NCI-H1436 treated with DMSO at 0.1 percent for 48 hours (cell line): ENCODE measurements around the gene PSMB5.

Source experiments
- DNase-seq: peaks from one replicate; lab custom pipeline; 2025; lab: John Stamatoyannopoulos, UW

Gene PSMB5

DNA sequence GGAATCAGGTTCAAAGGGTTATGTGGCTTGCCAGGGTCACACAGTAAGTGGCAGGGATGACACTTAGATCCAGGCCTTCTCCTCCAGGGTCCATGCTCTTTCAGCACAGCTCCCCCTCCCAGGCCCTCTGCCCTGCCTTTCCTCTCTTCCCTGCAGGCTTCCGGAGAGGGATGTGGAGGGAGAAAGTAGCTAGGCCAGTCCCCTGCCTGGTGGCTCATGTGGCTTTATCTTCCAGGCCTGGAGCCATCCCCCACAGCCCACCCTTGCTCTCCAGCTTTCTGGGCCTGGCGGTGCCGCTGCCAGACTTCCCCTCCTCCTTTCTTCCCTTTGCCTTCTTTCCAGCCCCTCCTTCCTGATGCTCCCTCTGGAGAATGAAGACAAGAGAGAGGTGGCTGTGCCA lies 9.1 kb upstream of the PSMB5 start:
- no peak for DNase-seq

DNA sequence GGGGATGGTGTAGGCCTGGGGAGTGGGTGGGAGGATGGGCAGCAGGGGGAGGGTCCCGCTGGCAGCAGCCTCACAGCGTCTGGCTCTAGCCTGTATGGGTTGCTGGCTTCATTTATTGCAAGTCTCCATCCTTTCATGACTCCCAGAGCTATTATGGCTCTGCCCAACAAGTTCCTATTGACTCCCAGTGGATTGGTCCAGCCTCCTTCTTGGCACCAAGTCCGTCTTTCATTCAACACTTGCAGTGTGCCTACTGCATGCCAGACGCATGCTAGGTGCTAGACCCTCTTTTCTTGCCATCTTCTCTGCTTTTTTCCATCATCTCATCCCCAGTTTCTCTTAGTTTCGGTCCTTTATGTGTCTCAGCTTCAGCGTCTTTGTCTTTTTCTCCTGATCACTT lies 8.4 kb upstream of the PSMB5 start:
- no peak for DNase-seq

DNA sequence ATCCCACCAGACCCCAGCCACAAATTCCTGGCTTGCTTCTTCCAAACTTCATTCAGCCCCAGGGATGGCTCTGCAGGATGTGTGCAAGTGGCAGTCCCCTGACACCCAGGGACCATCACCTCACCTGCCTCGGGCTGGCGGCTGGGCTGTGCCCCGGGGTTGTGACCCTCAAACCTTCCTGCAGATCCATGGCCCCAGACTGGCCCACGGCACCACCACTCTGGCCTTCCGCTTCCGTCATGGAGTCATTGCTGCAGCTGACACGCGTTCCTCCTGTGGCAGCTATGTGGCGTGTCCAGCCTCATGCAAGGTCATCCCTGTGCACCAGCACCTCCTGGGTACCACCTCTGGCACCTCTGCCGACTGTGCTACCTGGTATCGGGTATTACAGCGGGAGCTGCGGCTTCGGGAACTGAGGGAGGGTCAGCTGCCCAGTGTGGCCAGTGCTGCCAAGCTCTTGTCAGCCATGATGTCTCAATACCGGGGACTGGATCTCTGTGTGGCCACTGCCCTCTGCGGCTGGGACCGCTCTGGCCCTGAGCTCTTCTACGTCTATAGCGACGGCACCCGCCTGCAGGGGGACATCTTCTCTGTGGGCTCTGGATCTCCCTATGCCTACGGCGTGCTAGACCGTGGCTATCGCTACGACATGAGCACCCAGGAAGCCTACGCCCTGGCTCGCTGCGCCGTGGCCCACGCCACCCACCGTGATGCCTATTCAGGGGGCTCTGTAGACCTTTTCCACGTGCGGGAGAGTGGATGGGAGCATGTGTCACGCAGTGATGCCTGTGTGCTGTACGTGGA lies 7.7 kb upstream of the PSMB5 start, which contains the start of gene PSMB11:
Gene PSMB11, plus strand, starts transcription at position 51 of the 804 bp plus-strand sequence. Its CDS starts 14 bp downstream, at position 65.
- DNase-seq: no peak

DNA sequence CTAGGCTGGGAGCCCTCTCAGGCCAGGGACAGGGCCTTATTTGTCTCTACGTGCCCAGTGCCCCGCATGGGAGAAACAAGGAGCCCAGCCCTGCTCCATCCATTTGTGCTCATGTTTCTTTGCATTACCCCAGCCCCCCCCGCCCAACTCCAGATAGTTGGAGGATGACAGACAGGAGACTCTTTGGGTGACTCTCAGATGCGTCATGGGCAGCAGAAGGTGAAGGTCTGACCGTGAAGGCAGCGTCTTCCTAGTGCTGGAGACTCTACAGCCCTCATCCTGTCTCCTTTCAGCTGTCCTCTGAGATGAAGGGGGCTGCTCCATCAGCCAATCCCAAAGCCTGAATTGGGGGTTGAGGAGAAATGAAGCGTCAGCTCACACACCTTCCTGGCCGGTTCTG lies 7.0 kb upstream of the PSMB5 start:
- DNase-seq: no peak

DNA sequence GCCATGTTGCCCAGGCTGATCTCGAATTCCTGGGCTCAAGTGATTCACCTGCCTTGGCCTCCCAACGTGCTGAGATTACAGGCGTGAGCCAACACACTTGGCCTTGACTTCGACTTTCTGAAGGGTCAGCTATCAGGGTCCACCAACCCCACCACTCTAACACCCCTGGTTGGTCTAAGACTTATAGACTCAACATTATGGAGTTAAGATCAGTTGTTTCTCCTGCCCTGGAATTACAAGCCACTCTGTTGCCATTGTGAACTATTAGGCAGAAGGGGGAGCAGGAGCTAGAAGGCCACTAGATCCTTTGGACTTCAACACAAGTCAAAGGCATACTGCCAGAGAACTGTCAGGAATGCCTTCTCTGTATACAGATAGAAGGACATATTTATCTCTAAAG lies 5.4 kb upstream of the PSMB5 start:
- DNase-seq: no peak

DNA sequence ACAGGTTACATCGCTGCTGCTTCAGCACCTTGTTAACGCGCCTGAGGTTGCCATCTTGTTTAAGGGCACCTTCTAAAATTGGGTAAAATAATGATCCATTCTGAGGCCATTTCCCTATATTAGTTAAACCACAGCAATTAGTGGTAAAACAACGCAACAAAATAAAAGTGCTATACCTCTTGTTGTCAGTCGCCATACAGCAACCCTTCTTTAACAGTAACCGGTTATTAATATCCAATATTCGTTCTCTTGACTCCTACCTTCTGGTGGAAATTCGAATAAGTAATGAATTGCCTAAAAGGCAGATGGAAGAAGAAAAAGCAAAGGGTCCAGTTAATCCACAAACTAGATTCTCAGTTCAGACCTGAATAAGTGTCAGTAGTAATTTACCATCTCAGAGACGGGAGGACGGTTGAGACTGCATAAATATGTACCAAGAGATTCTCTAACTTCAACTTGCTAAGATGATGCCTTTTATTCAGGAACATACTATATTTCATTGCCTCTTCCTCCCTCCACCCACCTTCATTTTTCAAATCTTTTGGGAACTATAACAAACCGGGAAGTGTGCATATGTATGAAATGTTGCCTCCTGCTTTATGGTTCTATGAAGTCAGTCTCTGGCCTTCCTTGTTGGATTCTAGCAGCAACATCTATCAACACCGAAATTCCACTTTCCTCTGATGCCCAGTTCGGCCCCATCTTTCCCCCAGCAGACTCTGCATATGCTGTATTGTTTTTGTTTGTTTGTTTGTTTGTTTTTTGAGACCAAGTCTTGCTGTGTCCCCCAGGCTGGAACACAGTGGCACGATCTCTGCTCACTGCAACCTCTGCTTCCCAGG lies 824 bp upstream of the PSMB5 start:
- DNase-seq: no peak

- no peak for DNase-seq
Observed at GRCh38 chr14:23033801-23034497, 751 bp downstream of the PSMB5 start.

DNA sequence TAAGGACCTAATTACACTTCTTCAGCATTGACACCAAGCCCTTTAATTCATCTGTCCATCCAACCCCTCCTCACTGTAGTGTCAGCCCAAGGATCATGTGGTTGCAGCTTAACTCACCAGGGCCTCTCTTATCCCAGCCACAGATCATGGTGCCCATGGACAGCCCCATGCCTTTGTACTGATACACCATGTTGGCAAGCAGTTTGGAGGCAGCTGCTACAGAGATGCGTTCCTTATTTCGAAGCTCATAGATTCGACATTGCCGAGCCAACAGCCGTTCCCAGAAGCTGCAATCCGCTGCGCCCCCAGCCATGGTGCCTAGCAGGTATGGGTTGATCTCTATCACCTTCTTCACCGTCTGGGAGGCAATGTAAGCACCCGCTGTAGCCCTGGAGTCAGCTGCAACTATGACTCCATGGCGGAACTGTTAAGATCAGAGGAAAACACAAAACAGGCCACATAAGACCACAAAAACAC lies 1.4 kb downstream of the PSMB5 start:
- no peak for DNase-seq

DNA sequence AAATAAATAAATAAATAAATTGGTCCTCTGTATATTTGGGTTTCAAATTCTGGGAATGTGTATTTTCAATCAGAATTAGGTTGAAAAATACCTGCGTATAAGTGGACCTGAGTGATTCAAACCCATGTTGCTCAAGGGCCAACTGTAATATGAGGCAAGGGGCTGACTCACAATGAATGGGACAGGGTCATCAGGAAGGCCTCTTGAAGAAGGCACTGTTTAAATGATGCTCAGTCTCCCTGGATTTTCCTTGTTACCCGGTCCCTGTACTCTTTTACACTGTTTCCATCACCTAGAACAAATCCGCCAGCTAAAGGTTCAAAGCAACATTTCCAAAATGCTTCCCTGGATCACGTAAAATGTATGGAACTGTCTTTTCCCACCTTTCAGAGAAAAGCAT lies 3.8 kb downstream of the PSMB5 start:
- DNase-seq: no peak

DNA sequence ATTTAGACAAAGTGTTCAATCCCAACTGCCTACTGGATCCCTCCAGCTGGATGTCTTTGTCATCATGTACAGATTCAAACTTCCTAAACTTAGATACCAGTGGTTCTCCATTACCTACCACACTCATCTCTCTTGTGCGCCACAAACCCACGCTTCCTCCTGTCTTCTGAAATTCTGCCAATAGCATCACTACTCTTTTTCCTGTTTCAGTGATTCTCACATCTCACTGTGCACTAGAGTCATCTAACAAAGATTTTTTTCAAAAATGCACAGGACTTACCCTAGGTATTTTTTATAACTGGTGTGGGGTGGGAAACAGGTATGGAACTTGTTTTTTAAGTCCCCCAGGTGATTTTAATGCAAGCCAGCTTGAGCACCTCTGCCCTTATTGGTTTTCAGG lies 5.9 kb downstream of the PSMB5 start:
- DNase-seq: no peak

- DNase-seq: no peak
Observed at GRCh38 chr14:23025151-23025814, 9.4 kb downstream of the PSMB5 start.

DNA sequence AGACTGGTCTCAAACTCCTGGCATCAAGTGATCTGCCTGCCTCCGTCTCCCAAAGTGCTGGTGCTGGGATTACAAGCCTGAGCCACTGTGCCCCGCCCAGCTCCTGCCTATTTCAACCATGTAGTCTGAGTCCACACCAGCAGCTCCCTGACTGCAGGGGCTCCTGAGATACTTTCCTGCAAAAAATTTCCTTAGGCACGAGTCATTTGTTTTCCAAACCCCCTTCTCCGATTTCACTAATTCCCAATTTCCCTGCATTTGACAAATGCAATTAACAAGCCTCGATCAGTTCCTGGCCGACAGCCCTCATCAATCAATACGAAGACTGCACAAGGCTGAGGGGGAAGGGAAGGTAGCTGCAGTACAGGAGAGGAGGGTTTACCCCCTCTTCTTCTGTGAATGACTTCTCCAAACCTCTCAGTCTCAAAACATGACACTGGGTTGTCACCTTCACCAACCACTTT lies 10.1 kb downstream of the PSMB5 start:
- no peak for DNase-seq

DNA sequence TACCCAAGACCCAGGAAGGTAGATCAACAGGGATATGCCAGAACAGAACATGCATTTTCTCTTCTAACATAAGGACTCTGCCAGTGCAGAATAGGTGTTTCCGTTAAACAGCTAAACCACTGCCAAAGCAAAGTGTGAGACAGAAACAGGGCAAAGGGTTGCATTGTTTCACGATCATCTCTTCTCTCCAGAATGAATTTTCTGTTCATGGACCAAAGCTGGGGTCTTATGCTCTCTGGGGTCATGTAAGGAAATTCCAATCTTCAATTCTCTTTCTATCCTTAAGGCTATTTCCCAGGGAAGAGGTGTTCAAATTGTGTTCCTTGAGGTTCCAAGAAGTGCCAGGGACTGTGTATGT lies 10.9 kb downstream of the PSMB5 start:
- no peak for DNase-seq

DNA sequence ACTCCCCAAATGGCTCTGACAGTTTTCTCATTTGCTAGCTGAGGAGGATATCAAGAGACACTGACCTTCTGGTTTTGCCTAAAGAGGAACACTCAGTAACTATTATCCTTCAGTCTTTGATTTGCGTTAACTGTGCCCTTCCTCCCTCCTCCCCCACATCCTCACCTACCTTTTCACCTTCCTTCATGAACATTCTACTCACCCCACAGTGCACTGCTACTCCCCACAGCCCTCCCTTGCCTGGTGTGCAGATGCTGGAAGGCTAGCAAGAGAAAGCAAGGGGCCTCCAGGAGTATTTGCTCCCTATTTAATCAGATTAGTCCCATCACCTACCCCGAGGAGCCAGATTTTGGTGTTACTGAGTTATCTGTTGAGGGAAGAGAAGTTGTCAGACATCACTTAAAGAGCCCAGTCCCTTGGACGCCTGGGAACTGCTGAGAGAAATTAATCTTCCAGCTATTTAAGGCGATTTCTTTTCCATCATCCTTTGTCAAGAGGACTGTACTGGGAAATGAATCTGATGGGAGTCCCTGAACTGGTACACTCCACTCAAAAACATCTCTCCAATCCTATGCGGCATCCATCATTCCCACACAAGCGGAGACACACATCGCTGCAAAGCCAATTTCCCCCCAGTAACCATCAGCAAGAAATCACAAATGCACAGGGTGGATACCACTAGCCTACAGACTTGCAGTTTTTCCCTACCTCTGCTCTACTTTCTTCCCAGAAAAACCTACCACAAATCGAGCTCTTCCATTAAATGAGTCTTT lies 11.5 kb downstream of the PSMB5 start:
- DNase-seq: no peak

DNA sequence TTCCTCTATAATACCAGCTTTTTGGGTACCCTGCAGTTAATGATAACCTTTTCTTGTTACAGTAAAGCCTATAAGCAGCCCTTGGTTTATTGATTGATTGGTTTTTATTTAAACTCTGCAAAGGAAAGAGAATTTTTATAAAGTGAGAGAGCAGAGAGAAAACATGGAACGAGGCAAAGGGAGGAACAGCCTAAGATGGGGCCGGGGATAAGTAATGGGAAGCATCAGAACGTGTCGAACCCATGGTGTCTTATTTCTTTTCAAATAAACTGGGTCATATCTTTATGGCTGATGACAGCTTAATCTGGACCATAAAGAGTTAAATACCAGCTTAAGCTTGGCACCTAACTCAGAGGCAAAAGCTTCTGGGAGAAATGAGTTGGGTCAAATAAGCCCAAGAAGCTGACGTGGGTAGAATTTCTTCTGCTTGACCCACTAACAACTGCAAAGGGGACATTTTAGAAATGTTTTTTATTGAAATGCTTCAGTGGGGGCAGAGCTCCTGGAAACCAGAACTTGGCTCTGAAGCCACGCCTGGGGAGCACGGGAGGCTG lies 12.7 kb downstream of the PSMB5 start:
- DNase-seq: no peak

DNA sequence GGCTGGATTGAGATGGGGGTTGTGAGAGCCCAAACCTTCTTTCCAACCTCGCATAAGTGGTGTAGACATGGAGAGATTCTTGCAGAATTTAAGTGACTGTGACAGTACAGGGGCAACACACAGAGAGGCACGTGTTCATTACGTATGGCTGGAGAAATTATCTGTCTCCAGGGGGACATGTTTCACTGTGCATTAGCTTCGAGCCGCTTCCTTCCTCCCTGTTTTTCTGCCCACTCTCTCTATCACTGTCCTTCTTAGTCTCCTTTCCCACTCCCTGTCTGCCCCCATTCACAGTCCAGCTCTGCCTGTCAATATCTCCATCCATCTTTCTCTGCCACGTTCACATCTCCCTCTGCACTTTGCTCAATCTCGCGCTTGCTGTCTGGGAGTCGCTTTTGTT lies 13.3 kb downstream of the PSMB5 start:
- DNase-seq: no peak

- DNase-seq: no peak
Observed at GRCh38 chr14:23020143-23021128, 14.3 kb downstream of the PSMB5 start.

- no peak for DNase-seq
Observed at GRCh38 chr14:23018107-23018506, 16.6 kb downstream of the PSMB5 start.

DNA sequence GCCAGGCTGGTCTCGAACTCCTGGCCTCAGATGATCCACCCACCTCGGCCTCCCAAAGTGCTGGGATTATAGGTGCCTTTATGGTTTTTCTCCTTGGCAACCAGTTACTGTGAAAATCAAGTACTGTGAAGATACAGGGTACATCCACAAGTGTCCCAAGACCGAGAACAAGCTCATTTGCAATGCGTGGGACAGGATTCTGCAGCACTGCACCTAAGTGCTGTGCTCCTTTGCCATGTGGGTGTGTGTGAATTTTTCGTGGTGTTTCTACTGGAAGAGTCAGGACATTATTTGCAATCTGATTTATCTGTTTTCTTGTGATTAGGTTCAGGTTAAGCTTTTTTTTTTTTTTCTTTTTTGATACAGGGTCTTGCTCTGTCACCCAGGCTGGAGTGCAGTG lies 17.6 kb downstream of the PSMB5 start:
- DNase-seq: no peak

- DNase-seq: no peak
Observed at GRCh38 chr14:23015618-23016017, 19.1 kb downstream of the PSMB5 start.
